GM06990 (cell line): Measurements from ENCODE around the gene SYDE2.

ENCODE experiments used
- DNase-seq: peaks from one replicate; pipeline ENCODE4 v3.0.0-alpha.2; 2011; ENCODE audit not compliant: insufficient read length; ENCODE audit errors: extremely low read depth
- H3K27me3 ChIP-seq: replicated peaks from 2 replicates; pipeline ENCODE4 v1.6.0; 2011; ENCODE audit warnings: low read length; ENCODE audit not compliant: control insufficient read depth, insufficient read depth
- H3K36me3 ChIP-seq: 2 replicates; pipeline ENCODE4 v1.5.1; 2011; ENCODE audit warnings: low read length; ENCODE audit not compliant: control insufficient read depth, insufficient read depth
- H3K4me3 ChIP-seq: replicated peaks from 2 replicates; pipeline ENCODE4 v1.5.1; 2011; ENCODE audit warnings: low read depth, mild to moderate bottlenecking, control low read depth, low read length
- CTCF ChIP-seq: IDR thresholded peaks from 2 replicates; pipeline ENCODE4 v1.5.1; 2011; ENCODE audit warnings: low read length, control low read depth, mild to moderate bottlenecking, inconsistent platforms; ENCODE audit not compliant: insufficient read depth, poor library complexity, severe bottlenecking

SYDE2 gene

DNA sequence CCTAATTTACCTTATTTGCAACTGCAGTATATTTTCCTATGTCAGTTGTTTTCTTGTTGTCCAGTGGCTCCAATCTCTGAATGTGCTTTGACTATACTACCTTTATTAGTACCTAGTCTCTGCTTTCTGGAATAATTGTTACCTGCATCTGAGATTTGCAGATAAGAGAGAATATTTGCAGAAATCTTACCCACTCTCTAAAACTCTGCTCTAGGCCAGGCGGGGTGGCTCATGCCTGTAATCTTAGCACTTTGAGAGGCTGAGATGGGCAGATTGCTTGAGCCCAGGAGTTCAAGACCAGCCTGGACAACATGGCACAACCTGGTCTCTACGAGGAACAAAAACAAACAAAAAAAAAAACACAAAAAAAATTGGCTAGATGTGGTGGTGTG lies 2.0 kb upstream of the SYDE2 start:
- no peak overlapping the region for H3K4me3 ChIP-seq
- TF ChIP-seq CTCF: no peak
- no peaks in the 10 kb centered on the region for H3K27me3 ChIP-seq
- DNase-seq: no peak
- no peaks in the 10 kb centered on the region for H3K36me3 ChIP-seq

DNA sequence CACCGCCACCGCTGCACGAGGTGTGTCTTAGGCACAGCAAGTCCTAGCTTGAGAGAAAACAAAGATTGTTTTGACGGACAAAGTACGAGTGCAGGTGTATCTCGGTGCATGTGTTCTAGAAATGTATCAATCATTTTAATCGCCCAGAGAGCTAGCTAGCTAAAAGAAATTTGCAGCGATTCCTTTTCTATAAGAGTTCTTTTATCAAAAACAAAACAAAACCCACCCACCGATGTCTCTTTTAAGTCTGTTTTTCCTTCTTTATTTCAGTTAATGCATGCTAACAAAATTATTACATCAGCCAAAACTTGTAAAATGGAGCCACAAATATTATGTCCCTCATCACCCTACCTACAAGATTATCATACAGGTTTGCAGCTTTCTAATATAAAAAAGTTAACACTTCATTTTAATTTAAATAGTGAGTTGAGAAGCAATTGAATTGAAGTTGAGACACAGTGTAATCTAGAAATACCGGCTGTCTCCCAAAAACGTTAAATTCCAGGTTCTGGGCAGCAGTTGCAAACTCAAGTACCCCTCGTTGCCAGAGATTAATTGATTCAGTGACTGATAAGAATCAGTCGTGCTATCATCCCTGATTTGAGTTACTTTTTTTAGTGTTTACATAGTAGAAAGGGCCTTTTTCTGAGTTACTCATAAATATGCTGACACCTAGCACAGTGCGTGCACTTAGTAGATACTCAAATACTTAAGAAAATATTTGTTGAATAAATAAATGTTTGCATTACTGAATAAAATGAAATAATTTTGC lies 1.5 kb upstream of the SYDE2 start:
- DNase-seq: no peak
- Histone ChIP-seq H3K4me3 (peak overlapping the region; percentile 82), H3K36me3 (no peaks in the 10 kb centered on the region), H3K27me3 (no peaks in the 10 kb centered on the region)
- TF ChIP-seq CTCF: no peak

DNA sequence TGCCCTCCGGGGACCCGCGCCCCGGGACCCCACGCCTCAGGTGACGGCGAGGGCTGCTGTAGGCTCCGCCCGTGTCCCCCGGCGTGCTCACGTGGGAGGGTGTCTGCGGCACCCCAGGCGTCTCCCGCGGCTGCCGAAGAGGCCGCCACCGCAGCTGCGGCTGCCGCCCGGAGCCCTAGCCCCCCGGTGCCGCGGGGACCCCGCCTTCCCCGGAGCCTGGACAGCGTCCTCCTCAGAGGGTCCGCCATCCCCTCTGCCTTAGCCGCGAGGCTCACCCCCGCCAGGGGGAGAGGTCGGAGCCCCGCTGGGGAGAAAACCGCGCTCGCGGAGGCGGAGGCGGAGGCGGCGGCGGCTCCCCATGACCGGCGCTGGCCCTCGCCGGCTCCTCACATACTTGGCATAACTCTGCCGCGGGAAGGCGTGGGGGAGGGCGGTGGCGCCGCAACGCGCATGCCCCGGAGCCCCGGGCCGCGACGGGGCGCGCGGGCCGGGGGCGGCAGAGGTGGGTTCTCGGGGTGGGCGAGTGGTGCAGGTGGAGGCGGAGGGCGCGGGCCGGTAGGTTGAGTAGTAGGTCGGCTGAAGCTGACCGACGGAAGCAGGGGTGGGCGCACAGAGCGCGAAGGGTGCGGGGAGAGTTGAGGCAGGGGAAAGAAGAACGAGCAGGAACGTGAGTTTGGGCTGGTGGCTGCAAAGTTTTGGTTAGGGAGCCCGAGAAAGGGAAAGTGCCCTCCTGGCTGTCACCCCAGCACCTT lies 700 bp upstream of the SYDE2 start:
- no peaks in the 10 kb centered on the region for H3K27me3 ChIP-seq
- no peaks in the 10 kb centered on the region for H3K36me3 ChIP-seq
- no peak for TF ChIP-seq CTCF
- H3K4me3 ChIP-seq: peak overlapping the region; percentile 82
- DNase-seq: peak; percentile 69

DNA sequence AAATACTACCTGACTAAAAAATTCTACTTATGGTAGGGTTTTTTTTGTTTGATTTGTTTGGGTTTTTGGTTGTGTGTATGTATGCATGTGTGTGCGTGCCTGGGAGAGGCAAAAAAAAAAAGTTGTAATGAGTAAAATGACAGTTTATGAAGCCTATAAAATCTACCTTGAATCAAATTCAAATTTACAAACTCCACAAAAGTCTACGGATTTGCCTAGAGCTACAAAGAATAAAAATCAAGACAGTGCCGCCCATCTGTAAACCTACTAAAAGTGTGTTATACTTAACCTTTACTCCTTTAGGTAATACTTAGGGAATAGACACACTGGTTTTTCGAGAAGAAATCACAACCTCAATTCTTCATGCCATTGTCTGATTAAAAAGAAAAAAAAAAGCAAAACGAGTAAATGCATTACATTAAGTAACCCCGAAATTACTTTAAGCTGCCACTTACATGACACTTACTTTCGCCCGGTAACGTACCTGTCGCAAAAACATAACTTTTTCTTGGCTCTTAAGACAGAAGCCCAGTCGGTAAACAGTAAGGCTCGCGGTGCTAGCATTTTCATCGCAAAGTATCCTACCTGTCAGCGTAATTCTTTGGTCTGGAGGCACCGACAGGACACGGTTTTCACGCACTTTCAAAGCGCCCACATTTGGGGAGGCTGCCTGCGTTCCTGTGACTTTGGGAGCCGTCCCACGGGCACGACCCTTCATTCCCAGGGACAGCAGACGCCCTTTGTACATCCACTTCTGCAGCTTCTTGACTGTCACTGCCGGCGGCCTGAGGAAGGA lies 951 bp downstream of the SYDE2 start:
- TF ChIP-seq CTCF: no peak
- peak overlapping the region; percentile 82 for H3K4me3 ChIP-seq
- no peaks in the 10 kb centered on the region for H3K36me3 ChIP-seq
- DNase-seq: no peak
- no peaks in the 10 kb centered on the region for H3K27me3 ChIP-seq

- Histone ChIP-seq H3K4me3 (no peak overlapping the region), H3K27me3 (no peaks in the 10 kb centered on the region), H3K36me3 (no peaks in the 10 kb centered on the region)
- DNase-seq: no peak
- no peak for TF ChIP-seq CTCF
These were observed 2.0 kb downstream of the SYDE2 start for GRCh38 chr1:85198864-85199263.
